CD1c-positive myeloid dendritic cell (primary cell): ENCODE measurements around the gene PSAPL1.

Experiments
- DNase-seq: peaks from one replicate; pipeline ENCODE4 v3.0.0-alpha.2; 2016; ENCODE audit errors: extremely low spot score

PSAPL1 gene

GRCh38 chr4:7418131-7418943, 16.4 kb downstream of the PSAPL1 start:
- DNase-seq = no peak

GRCh38 chr4:7417639-7418038, 17.1 kb downstream of the PSAPL1 start:
- DNase-seq = no peak

- no peak for DNase-seq
Observed at GRCh38 chr4:7416745-7417432, 17.8 kb downstream of the PSAPL1 start.

GRCh38 chr4:7415927-7416686, 18.6 kb downstream of the PSAPL1 start:
- no peak for DNase-seq

GRCh38 chr4:7414736-7415510, 19.8 kb downstream of the PSAPL1 start:
- DNase-seq = no peak

GRCh38 chr4:7414046-7414445, 20.7 kb downstream of the PSAPL1 start:
- DNase-seq = no peak

GRCh38 chr4:7412554-7412912, 22.2 kb downstream of the PSAPL1 start:
- no peak for DNase-seq

- no peak for DNase-seq
Observed at GRCh38 chr4:7411896-7412553, 22.7 kb downstream of the PSAPL1 start.

- no peak for DNase-seq
Observed at GRCh38 chr4:7411491-7411890, 23.2 kb downstream of the PSAPL1 start.

GRCh38 chr4:7410446-7410845, 24.3 kb downstream of the PSAPL1 start:
- DNase-seq = no peak

- DNase-seq = no peak
Observed at GRCh38 chr4:7408166-7408565, 26.6 kb downstream of the PSAPL1 start.

- DNase-seq = no peak
Observed at GRCh38 chr4:7403001-7403400, 31.7 kb downstream of the PSAPL1 start.

- DNase-seq = no peak
Observed at GRCh38 chr4:7402526-7402925, 32.2 kb downstream of the PSAPL1 start.

GRCh38 chr4:7400671-7401298, 33.9 kb downstream of the PSAPL1 start:
- DNase-seq = no peak

GRCh38 chr4:7399440-7400234, 35.1 kb downstream of the PSAPL1 start:
- no peak for DNase-seq

GRCh38 chr4:7398788-7399439, 35.8 kb downstream of the PSAPL1 start:
- no peak for DNase-seq

- no peak for DNase-seq
Observed at GRCh38 chr4:7398104-7398423, 36.7 kb downstream of the PSAPL1 start.

- no peak for DNase-seq
Observed at GRCh38 chr4:7397206-7398103, 37.3 kb downstream of the PSAPL1 start.
